Bronchial smooth muscle cell (primary cell): ENCODE results near the gene KIF5B. TPM values are rescaled to one million over a fixed set of nuclear protein-coding genes. Genes with fewer than 3 reads are reported as not detected.

Source experiments
- total RNA-seq: library from RNA; depleted of rRNA; stranded (reverse); fragments of >200 nt; gene quantifications from 2 replicates; pipeline ENCODE4 v1.2.1, GENCODE V29; 2014

The KIF5B gene
- 55.0 and 80.1 TPM in 2 replicates for total RNA-seq

DNA sequence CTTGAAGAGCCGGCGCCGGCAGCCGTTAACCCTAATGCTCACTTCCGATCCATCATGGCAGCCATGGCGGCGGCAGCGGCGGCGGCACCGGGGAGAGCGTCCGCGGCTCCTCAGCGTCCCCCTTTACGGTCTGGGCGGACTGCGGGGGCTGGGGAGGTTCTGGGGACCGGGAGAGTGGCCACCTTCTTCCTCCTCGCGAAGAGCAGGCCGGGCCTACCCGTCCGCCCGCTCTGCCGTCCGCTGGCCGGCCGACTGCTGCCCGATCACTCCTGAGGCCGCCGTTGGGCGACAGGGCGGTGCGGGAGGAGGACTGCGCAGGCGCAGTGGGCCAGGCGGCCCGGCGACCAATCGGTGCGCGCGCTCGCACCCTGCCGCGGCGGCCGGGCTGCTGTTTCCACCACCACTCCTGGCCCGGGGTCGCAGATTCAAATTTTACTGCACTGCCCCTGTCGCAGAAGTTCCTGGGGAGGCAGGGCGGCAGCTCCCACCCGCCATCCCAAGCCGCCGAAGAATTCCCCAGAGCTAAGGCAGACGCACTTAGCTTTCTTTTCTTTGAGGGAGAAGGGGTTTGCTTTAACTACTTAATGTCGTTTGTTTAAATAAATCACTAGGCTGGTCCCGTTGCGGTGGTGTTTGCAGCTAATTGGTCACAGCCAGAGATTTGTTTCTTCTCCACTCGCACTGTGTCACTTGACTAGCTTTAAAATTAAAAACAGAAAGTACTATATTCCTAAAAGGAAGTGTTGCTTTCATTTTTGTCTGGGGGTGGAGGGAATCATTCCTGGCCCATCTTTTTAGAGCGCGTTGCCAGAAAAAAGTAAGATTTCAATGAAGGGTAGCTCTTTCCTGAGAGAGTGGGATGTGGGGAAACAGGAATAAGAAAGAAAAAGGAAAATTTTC, at the start of gene KIF5B:
TSS of gene KIF5B (minus strand) at position 290 of the 900 bp plus-strand sequence. CDS start 452 bp downstream, outside the sequence.

Other genes with a start within 250 kb of the KIF5B start
- 54.7 and 56.0 TPM in 2 replicates for gene ARHGAP12, start 127.6 kb downstream of the KIF5B start, total RNA-seq